ENCODE data around the gene RRP1B.

GRCh38 chr21:43693981-43694380 lies 34.6 kb downstream of the RRP1B start:
- TF ChIP-seq POLR2A (IDR thresholded peaks at IDR 0.05; ENCODE audit: low read depth) (no peak), EP300 (IDR thresholded peaks at IDR 0.05) (no peak)
